Hematopoietic multipotent progenitor cell treated with erythropoietin and hydrocortisone succinate and interleukin-3 and kit ligand, for 6 days (in vitro differentiated cells): Measurements from ENCODE around the gene OR2A7.
"Not testable (repeated sequence)": the region's sequence is repeated elsewhere in the genome, so short reads cannot be mapped to it uniquely, and the experiment has no call there.

Experiments
- DNase-seq: peaks from one replicate; pipeline ENCODE4 v3.0.0-alpha.2; 2015

The OR2A7 gene

GRCh38 chr7:144252307-144252706, 12.3 kb downstream of the OR2A7 start:
- not testable (repeated sequence) for DNase-seq

- DNase-seq, result not testable (repeated sequence)
Measured at GRCh38 chr7:144247674-144248330, 16.8 kb downstream of the OR2A7 start.

GRCh38 chr7:144246967-144247366, 17.6 kb downstream of the OR2A7 start:
- DNase-seq, result not testable (repeated sequence)

DNA sequence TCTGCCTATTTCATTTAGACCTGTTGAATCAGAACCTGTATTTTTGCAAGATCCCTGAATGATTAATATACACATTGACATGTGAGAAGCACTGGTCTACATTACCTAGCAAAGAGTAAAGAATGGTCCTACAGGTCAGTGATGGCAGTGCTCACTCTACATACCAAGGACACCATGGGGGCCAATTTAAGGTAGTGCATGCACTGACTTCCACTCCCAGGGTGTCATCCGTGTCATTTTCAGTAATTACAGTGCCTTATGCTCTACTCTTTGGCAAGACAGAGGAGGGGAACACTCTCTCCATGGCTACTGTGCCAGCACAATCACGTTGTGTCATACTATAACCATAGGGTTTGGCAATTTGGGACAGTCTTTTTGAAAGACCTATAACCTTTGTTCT, 19.2 kb downstream of the OR2A7 start:
- DNase-seq, result not testable (repeated sequence)

- DNase-seq, result not testable (repeated sequence)
Measured at GRCh38 chr7:144239365-144239764, 25.2 kb downstream of the OR2A7 start, which contains the start of gene OR2A42. Gene OR2A42 (minus strand): TSS chr7:144239605. CDS start chr7:144232843, 6,762 bp downstream.

DNA sequence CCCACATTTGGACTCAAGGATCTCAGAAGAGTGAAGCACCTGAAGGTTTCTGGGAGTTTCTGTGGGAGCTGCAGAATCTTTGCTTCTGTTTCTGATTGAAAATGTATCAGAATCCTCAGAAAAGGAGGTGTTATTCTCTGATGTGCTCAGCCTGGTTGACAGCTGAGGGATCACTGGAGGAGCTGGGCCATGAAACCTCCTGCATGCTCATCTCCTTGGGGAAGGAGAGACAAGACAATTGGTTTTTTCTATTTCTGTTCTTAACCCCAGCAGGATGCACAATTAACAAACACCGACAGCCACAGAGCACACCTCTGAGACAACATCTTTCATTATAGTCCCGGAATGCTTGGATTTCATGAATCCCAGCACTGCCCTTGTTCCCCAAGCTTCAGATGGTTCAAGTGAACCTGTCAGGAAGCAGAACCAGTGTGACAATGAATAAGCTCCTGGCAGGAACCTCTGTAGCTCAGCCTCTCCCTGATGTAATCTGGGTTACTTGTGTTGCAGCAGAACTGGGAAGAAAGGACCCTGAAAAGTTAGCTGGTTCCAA, 26.0 kb downstream of the OR2A7 start:
- DNase-seq, result not testable (repeated sequence)

GRCh38 chr7:144233039-144233438, 31.6 kb downstream of the OR2A7 start:
- not testable (repeated sequence) for DNase-seq

- not testable (repeated sequence) for DNase-seq
Measured at GRCh38 chr7:144231027-144231426, 33.6 kb downstream of the OR2A7 start.

GRCh38 chr7:144228810-144229209, 35.8 kb downstream of the OR2A7 start:
- DNase-seq, result not testable (repeated sequence)

DNA sequence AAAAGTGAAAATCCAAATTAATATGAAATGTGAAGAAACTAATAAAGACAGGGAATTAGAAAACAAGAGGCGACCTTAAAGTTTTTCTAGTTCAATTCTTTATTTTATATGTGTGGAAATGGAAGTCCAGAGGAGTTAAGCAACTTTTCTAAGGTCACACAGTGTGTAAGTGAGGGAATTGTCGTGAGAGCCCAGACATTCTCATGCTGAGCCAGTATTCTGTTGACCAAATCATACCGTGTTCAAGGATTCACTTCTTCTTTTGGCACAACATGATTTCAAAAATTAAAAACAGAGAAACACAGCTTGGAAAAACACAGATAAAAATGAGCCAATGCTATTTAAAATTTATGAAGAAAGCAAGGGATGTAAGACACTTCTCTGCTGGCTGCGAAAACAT, 37.7 kb downstream of the OR2A7 start:
- DNase-seq, result not testable (repeated sequence)

- not testable (repeated sequence) for DNase-seq
Measured at GRCh38 chr7:144223675-144224074, 40.9 kb downstream of the OR2A7 start.

DNA sequence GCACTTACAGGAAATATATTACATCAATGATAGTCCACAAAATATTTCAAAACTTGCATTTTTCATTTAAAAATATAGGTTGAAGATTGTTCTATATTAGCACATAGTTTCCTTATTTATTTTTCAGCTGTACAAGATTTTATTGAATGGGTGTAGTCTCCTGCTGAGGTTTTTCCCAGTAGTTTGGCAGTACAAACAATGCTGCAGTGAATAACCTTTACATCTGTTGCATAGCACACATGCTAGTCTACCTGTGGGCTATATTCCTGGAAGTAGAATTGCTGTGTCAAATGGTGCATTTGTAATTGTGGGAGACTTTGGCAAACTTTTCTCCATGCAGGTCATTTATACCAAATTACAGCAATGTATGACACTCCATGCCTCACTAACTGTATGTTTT, 44.1 kb downstream of the OR2A7 start:
- DNase-seq, result not testable (repeated sequence)

- not testable (repeated sequence) for DNase-seq
Measured at GRCh38 chr7:144219149-144219548, 45.4 kb downstream of the OR2A7 start.

- not testable (repeated sequence) for DNase-seq
Measured at GRCh38 chr7:144218581-144218980, 46.0 kb downstream of the OR2A7 start.

GRCh38 chr7:144217200-144217599, 47.4 kb downstream of the OR2A7 start:
- DNase-seq, result not testable (repeated sequence)
